ENCODE results near the gene TMEM43. TPM values are rescaled to one million over a fixed set of nuclear protein-coding genes. Genes with fewer than 3 reads are reported as not detected.

Gene TMEM43
- total RNA-seq, 1 donor from 2014 or later: 39.2 TPM

DNA sequence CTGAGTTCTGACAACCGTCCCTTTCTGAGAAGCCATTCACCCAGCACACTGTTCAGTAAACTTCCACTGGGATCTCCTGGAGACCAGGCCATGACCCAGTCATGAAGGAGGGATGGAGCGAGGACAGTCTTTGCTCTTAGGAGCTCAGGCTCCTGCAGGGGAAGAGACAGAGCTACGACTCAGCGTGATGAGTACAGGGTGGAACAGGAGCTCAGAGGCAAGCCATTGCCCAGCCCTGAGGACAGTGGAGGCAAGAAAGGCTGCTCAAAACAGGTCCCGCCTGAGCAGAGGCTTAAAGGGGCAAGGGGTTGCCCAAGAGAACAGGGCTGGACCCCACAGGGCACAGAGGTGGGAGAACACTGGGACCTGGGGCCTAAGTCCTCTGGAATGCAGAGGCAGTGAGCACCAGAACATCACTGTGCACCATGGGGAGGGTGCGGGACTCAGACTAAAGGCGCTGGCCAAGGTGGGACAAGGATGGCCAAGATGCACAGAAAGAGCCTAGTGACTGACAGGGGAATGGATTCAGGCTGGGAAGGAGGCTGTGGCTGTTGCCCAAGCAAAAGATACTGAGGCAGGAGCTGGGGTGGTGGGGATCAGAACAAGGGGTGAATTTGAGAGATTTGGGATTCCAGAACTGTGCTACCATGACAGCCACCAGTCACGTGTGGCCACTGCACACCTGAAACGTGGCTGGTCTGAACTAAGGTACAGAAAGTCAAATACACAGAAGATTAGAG lies 25.8 kb downstream of the TMEM43 start:
- no peak overlapping the region for H3K4me3 Mint-ChIP-seq (ENCODE audit: low read depth)
- H3K36me3 Mint-ChIP-seq (ENCODE audit: low read depth): peaks cover 47% of the 10 kb centered on the region
- no peaks in the 10 kb centered on the region for H3K27me3 Mint-ChIP-seq (ENCODE audit: low read depth)
- DNase-seq (ENCODE audit: low spot score): no peak
- H3K27ac Mint-ChIP-seq: no peak overlapping the region
- intact Hi-C loops (cut with micrococcal nuclease): no loop called here
- H3K9me3 Mint-ChIP-seq: no peaks in the 10 kb centered on the region
- H3K4me1 Mint-ChIP-seq (ENCODE audit: low read depth): no peaks in the 10 kb centered on the region

- Mint-ChIP-seq H3K36me3 (ENCODE audit: low read depth) (peaks cover 49% of the 10 kb centered on the region), H3K27ac (no peak overlapping the region), H3K4me3 (ENCODE audit: low read depth) (no peak overlapping the region), H3K4me1 (ENCODE audit: low read depth) (no peaks in the 10 kb centered on the region), H3K27me3 (ENCODE audit: low read depth) (no peaks in the 10 kb centered on the region), H3K9me3 (no peaks in the 10 kb centered on the region)
- no peak for DNase-seq (ENCODE audit: low spot score)
- intact Hi-C loops (cut with micrococcal nuclease): no loop called here
These were observed 26.7 kb downstream of the TMEM43 start for GRCh38 chr3:14151471-14152083.

DNA sequence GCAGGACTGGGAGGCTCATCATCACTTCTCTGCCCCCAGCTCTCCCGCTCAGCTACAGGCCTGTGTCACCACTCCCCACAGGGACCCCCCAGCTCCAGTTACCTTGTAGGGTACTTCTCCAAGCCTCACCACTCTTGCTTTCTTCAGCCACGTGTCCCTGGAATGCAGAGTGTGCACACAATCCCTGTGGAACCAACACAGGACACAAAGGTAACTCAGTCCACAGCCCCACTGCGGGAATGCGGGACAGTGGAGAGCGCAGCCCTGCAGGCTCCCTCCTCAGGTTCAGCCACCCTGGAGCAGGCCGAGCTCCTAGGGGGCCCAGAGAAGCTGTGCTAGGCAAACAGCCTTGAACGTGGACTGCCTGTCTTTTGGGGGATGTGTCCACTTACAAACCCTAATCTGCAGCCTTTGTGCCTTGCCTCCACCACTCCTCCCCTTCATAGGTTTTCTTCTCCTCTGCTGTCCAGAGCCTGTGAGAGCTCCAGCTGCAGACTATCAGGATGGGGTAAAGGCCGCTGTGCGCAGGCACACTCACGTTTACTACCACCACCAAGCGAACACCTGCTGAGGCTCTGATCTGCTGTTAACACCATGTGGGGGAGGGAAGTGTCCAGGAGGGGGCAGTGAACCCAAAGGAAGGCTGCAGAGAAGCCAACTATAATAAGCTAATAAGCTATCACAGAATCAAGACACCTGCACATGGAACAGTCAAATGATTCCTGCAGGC lies 27.5 kb downstream of the TMEM43 start:
- peaks cover 48% of the 10 kb centered on the region for H3K36me3 Mint-ChIP-seq (ENCODE audit: low read depth)
- H3K27me3 Mint-ChIP-seq (ENCODE audit: low read depth): no peaks in the 10 kb centered on the region
- intact Hi-C loops (cut with micrococcal nuclease): no loop called here
- H3K27ac Mint-ChIP-seq: no peak overlapping the region
- H3K9me3 Mint-ChIP-seq: no peaks in the 10 kb centered on the region
- DNase-seq (ENCODE audit: low spot score): no peak
- H3K4me1 Mint-ChIP-seq (ENCODE audit: low read depth): no peaks in the 10 kb centered on the region
- no peak overlapping the region for H3K4me3 Mint-ChIP-seq (ENCODE audit: low read depth)

DNA sequence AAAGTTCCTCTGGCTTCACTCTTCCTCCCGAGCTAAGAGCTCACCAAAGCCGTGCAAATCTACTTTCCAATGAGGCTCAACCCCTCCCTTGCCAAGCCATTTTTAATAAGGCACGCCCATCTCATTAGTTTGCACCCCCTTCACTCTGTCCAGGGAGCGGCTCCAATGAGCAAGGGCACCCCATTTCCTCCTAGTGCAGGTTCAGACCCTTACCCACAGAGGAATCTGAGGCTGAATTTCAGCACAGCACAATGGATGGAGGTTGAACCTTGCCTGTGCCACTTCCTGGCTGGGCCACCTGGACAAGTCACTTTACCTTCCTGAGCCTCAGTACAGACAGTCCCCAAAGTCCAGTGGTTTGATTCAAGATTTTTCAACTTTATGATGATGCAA lies 28.1 kb downstream of the TMEM43 start:
- intact Hi-C loops (cut with micrococcal nuclease): no loop called here
- no peak overlapping the region for H3K27ac Mint-ChIP-seq
- H3K4me1 Mint-ChIP-seq (ENCODE audit: low read depth): no peaks in the 10 kb centered on the region
- H3K36me3 Mint-ChIP-seq (ENCODE audit: low read depth): peaks cover 50% of the 10 kb centered on the region
- DNase-seq (ENCODE audit: low spot score): no peak
- no peaks in the 10 kb centered on the region for H3K27me3 Mint-ChIP-seq (ENCODE audit: low read depth)
- no peaks in the 10 kb centered on the region for H3K9me3 Mint-ChIP-seq
- H3K4me3 Mint-ChIP-seq (ENCODE audit: low read depth): no peak overlapping the region

- intact Hi-C loops (cut with micrococcal nuclease): no loop called here
- Mint-ChIP-seq H3K27ac (no peak overlapping the region), H3K4me1 (ENCODE audit: low read depth) (no peaks in the 10 kb centered on the region), H3K27me3 (ENCODE audit: low read depth) (no peaks in the 10 kb centered on the region), H3K4me3 (ENCODE audit: low read depth) (no peak overlapping the region), H3K36me3 (ENCODE audit: low read depth) (peaks cover 57% of the 10 kb centered on the region), H3K9me3 (no peaks in the 10 kb centered on the region)
- no peak for DNase-seq (ENCODE audit: low spot score)
These were observed 28.8 kb downstream of the TMEM43 start for GRCh38 chr3:14153663-14154062.

DNA sequence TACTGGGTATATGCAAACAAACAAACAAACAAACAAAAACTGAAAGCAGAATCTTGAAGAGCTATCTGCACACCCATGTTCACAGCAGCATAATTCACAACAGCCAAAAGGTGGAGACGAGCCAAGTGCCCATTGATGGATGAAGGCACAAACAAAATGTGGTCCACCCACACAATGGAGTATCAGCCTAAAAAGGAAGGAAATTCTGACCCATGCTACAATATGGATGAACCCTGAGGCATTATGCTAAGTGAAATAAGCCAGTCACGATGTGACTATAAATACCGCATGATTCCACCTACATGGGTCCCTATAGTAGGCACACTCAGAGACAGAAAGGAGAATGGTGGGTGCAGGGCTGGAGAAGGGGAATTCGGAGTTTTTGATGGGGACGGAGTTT lies 29.4 kb downstream of the TMEM43 start:
- no peaks in the 10 kb centered on the region for H3K9me3 Mint-ChIP-seq
- no peak overlapping the region for H3K27ac Mint-ChIP-seq
- H3K36me3 Mint-ChIP-seq (ENCODE audit: low read depth): peaks cover 62% of the 10 kb centered on the region
- no peak for DNase-seq (ENCODE audit: low spot score)
- H3K4me1 Mint-ChIP-seq (ENCODE audit: low read depth): no peaks in the 10 kb centered on the region
- intact Hi-C loops (cut with micrococcal nuclease): no loop called here
- H3K27me3 Mint-ChIP-seq (ENCODE audit: low read depth): no peaks in the 10 kb centered on the region
- no peak overlapping the region for H3K4me3 Mint-ChIP-seq (ENCODE audit: low read depth)

- no peak overlapping the region for H3K27ac Mint-ChIP-seq
- no peaks in the 10 kb centered on the region for H3K4me1 Mint-ChIP-seq (ENCODE audit: low read depth)
- no peak overlapping the region for H3K4me3 Mint-ChIP-seq (ENCODE audit: low read depth)
- no peak for DNase-seq (ENCODE audit: low spot score)
- peaks cover 66% of the 10 kb centered on the region for H3K36me3 Mint-ChIP-seq (ENCODE audit: low read depth)
- no peaks in the 10 kb centered on the region for H3K9me3 Mint-ChIP-seq
- intact Hi-C loops (cut with micrococcal nuclease): no loop called here
- no peaks in the 10 kb centered on the region for H3K27me3 Mint-ChIP-seq (ENCODE audit: low read depth)
These were observed 30.1 kb downstream of the TMEM43 start for GRCh38 chr3:14154895-14155440.

GRCh38 chr3:14156201-14156600 lies 31.3 kb downstream of the TMEM43 start:
- no peaks in the 10 kb centered on the region for H3K27me3 Mint-ChIP-seq (ENCODE audit: low read depth)
- no peak for DNase-seq (ENCODE audit: low spot score)
- intact Hi-C loops (cut with micrococcal nuclease): no loop called here
- no peak overlapping the region for H3K27ac Mint-ChIP-seq
- no peak overlapping the region for H3K4me3 Mint-ChIP-seq (ENCODE audit: low read depth)
- H3K4me1 Mint-ChIP-seq (ENCODE audit: low read depth): no peaks in the 10 kb centered on the region
- H3K9me3 Mint-ChIP-seq: peaks cover 5% of the 10 kb centered on the region
- peaks cover 79% of the 10 kb centered on the region for H3K36me3 Mint-ChIP-seq (ENCODE audit: low read depth)

DNA sequence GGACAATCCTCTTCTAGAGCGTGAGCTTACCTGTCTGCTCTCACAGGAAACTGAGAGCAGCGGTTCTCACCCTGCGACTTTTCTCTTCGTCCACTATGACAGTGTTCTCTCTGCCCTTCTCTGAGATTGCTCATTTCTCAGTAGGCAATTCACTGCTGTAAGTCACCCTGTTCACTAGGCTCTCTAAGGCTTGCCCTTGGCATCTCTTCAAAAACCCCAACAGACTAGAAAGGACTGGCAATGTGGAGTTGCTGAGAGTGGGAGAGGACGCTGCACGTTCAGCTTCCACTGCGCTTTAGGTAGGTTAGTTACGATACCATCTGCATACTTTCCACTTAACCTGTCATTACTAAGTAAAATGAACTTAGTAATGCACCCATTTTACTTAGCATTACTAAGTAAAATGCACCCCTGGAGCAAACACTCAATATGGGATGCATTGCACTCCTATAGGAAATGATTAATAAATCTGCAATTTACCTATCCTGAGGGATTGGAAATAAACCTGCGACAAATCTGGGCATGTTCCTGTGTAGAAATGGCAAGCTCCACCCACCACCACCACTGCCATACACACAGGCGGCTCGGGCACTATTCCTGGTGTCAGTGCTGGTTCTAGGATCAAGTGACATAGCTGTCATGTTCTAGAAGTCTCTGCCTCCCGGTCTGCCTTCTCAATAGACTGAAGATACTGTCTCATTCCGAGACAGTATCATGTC lies 32.1 kb downstream of the TMEM43 start:
- intact Hi-C loops (cut with micrococcal nuclease): no loop called here
- DNase-seq (ENCODE audit: low spot score): no peak
- H3K9me3 Mint-ChIP-seq: peaks cover 13% of the 10 kb centered on the region
- no peaks in the 10 kb centered on the region for H3K27me3 Mint-ChIP-seq (ENCODE audit: low read depth)
- no peaks in the 10 kb centered on the region for H3K4me1 Mint-ChIP-seq (ENCODE audit: low read depth)
- H3K27ac Mint-ChIP-seq: no peak overlapping the region
- H3K4me3 Mint-ChIP-seq (ENCODE audit: low read depth): no peak overlapping the region
- H3K36me3 Mint-ChIP-seq (ENCODE audit: low read depth): peaks cover 87% of the 10 kb centered on the region

GRCh38 chr3:14157951-14158350 lies 33.1 kb downstream of the TMEM43 start:
- intact Hi-C loops (cut with micrococcal nuclease): no loop called here
- H3K27me3 Mint-ChIP-seq (ENCODE audit: low read depth): no peaks in the 10 kb centered on the region
- no peak overlapping the region for H3K4me3 Mint-ChIP-seq (ENCODE audit: low read depth)
- no peak overlapping the region for H3K27ac Mint-ChIP-seq
- peaks cover 22% of the 10 kb centered on the region for H3K9me3 Mint-ChIP-seq
- DNase-seq (ENCODE audit: low spot score): no peak
- H3K4me1 Mint-ChIP-seq (ENCODE audit: low read depth): no peaks in the 10 kb centered on the region
- H3K36me3 Mint-ChIP-seq (ENCODE audit: low read depth): peaks cover 88% of the 10 kb centered on the region

DNA sequence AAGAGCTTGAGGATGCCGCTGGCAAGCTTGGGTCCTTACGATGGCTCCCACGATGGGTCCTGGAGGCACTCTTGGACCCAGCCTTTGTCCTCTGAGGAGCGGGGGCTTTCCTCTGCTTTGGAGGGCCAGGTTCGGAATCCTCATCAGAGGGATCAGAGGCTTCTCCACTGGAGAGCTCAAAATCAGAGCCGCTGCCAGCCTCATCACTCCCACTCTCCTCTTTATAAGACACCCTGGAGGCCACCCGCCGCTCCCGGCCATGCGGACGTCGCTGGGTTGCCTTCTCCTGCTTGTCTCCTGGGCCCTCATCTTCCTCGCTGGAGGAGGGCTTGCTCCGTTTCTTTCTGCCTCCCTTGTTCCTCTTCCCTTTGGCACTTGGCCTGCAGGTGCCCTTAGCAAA lies 33.5 kb downstream of the TMEM43 start:
- Mint-ChIP-seq H3K4me1 (ENCODE audit: low read depth) (no peaks in the 10 kb centered on the region), H3K27me3 (ENCODE audit: low read depth) (no peaks in the 10 kb centered on the region), H3K36me3 (ENCODE audit: low read depth) (peaks cover 92% of the 10 kb centered on the region), H3K9me3 (peaks cover 22% of the 10 kb centered on the region), H3K27ac (no peak overlapping the region), H3K4me3 (ENCODE audit: low read depth) (no peak overlapping the region)
- intact Hi-C loops (cut with micrococcal nuclease): no loop called here
- no peak for DNase-seq (ENCODE audit: low spot score)

DNA sequence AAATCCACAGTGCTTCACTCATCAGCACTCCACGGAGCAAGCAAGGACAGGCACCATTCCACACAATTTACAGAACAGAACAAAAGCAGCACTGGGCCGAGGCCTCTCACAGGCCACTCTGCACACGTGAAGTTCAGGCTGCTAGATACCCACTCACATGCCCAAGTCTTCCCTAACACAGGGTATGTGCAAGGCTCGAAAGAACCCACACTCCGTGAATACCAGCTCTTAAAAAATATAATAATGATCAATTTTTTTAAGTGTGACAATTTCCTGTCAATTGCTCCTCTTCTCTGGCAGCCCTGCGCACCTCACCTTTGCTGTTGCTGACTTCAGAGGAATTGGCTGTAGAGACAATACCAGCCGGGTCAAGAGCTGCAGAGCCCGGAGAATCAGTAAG lies 34.6 kb downstream of the TMEM43 start:
- Mint-ChIP-seq H3K9me3 (peaks cover 22% of the 10 kb centered on the region), H3K27ac (no peak overlapping the region), H3K36me3 (ENCODE audit: low read depth) (peaks cover 91% of the 10 kb centered on the region), H3K4me1 (ENCODE audit: low read depth) (no peaks in the 10 kb centered on the region), H3K27me3 (ENCODE audit: low read depth) (no peaks in the 10 kb centered on the region), H3K4me3 (ENCODE audit: low read depth) (no peak overlapping the region)
- intact Hi-C loops (cut with micrococcal nuclease): no loop called here
- no peak for DNase-seq (ENCODE audit: low spot score)
